GM18505 (cell line): ENCODE data around the gene SIGMAR1.

Experiments used
- ATAC-seq: cut with Tn5 transposase; IDR thresholded peaks from one replicate; pipeline ENCODE4 v1.9.1; 2021; ENCODE audit not compliant: unreplicated experiment
- POLR2A ChIP-seq: IDR thresholded peaks from 4 replicates; pipeline ENCODE4 v1.6.1; 2011; ENCODE audit warnings: borderline replicate concordance; ENCODE audit not compliant: insufficient read depth, insufficient read length; ENCODE audit errors: extremely low read depth

SIGMAR1 gene

GRCh38 chr9:34615132-34615531 is 22.5 kb downstream of the SIGMAR1 start:
- no peak for TF ChIP-seq POLR2A
- no peak for ATAC-seq

GRCh38 chr9:34612788-34613390 is 24.7 kb downstream of the SIGMAR1 start:
- no peak for ATAC-seq
- no peak for TF ChIP-seq POLR2A

GRCh38 chr9:34611811-34612787 is 25.5 kb downstream of the SIGMAR1 start, which contains the start of gene RPP25L:
Gene RPP25L (minus strand): TSS chr9:34612097. CDS start chr9:34611296, 801 bp downstream.
- ATAC-seq = peak; percentile 93

GRCh38 chr9:34611251-34611810 is 26.3 kb downstream of the SIGMAR1 start:
- TF ChIP-seq POLR2A = no peak
- ATAC-seq = no peak

More at GRCh38 chr9:34611811-34612787, 25.5 kb downstream of the SIGMAR1 start, which contains the start of gene RPP25L:
- TF ChIP-seq POLR2A = peak; percentile 93

- no peak for TF ChIP-seq POLR2A
- ATAC-seq = no peak
These were observed 27.0 kb downstream of the SIGMAR1 start for GRCh38 chr9:34610434-34611206.

GRCh38 chr9:34607331-34607730 is 30.3 kb downstream of the SIGMAR1 start:
- TF ChIP-seq POLR2A = no peak
- ATAC-seq = no peak

- no peak for ATAC-seq
These were observed 30.7 kb downstream of the SIGMAR1 start for GRCh38 chr9:34606905-34607304.

GRCh38 chr9:34606190-34606589 is 31.4 kb downstream of the SIGMAR1 start:
- ATAC-seq = no peak
- no peak for TF ChIP-seq POLR2A

More at GRCh38 chr9:34606905-34607304, 30.7 kb downstream of the SIGMAR1 start:
- no peak for TF ChIP-seq POLR2A

GRCh38 chr9:34603610-34604231 is 33.9 kb downstream of the SIGMAR1 start:
- TF ChIP-seq POLR2A = no peak
- ATAC-seq = no peak

- no peak for TF ChIP-seq POLR2A
- no peak for ATAC-seq
These were observed 35.5 kb downstream of the SIGMAR1 start for GRCh38 chr9:34601937-34602573.

GRCh38 chr9:34600908-34601307 is 36.7 kb downstream of the SIGMAR1 start:
- TF ChIP-seq POLR2A = no peak
- no peak for ATAC-seq

- ATAC-seq = no peak
- no peak for TF ChIP-seq POLR2A
These were observed 38.0 kb downstream of the SIGMAR1 start for GRCh38 chr9:34599546-34599945.
